WTC11 (cell line): ENCODE data around the gene SMAD6.

Source experiments
- CREB1 ChIP-seq: sonication (generic); formaldehyde crosslinking; IDR thresholded peaks from 2 replicates; pipeline ENCODE4 v1.8.0; 2023; ENCODE audit warnings: mild to moderate bottlenecking, missing genetic modification reagents
- ELF4 ChIP-seq: sonication (generic); formaldehyde crosslinking; IDR thresholded peaks from 2 replicates; pipeline ENCODE4 v1.8.1; 2022; ENCODE audit warnings: low read depth, mild to moderate bottlenecking, moderate library complexity, missing genetic modification reagents
- FOXJ3 ChIP-seq: sonication (generic); formaldehyde crosslinking; IDR thresholded peaks from 2 replicates; pipeline ENCODE4 v1.9.0; 2021; ENCODE audit warnings: missing genetic modification reagents, mild to moderate bottlenecking, borderline replicate concordance
- NFE2L1 ChIP-seq: sonication (generic); formaldehyde crosslinking; IDR thresholded peaks from 2 replicates; pipeline ENCODE4 v1.8.1; 2023; ENCODE audit warnings: missing genetic modification reagents
- NR2C2 ChIP-seq: sonication (generic); formaldehyde crosslinking; IDR thresholded peaks from 2 replicates; pipeline ENCODE4 v1.8.0; 2022; ENCODE audit warnings: mild to moderate bottlenecking, missing genetic modification reagents
- TF ChIP-seq, protein P1 (sequence below): fragments of 200-600 bp; IDR thresholded peaks from 2 replicates; pipeline ENCODE4 v1.8.0; 2022; ENCODE audit warnings: antibody characterized with exemption
- TF ChIP-seq, protein P2 (sequence below): sonication (generic); formaldehyde crosslinking; IDR thresholded peaks from 2 replicates; pipeline ENCODE4 v1.8.1; 2022; ENCODE audit warnings: mild to moderate bottlenecking, moderate library complexity, missing genetic modification reagents

DNA sequence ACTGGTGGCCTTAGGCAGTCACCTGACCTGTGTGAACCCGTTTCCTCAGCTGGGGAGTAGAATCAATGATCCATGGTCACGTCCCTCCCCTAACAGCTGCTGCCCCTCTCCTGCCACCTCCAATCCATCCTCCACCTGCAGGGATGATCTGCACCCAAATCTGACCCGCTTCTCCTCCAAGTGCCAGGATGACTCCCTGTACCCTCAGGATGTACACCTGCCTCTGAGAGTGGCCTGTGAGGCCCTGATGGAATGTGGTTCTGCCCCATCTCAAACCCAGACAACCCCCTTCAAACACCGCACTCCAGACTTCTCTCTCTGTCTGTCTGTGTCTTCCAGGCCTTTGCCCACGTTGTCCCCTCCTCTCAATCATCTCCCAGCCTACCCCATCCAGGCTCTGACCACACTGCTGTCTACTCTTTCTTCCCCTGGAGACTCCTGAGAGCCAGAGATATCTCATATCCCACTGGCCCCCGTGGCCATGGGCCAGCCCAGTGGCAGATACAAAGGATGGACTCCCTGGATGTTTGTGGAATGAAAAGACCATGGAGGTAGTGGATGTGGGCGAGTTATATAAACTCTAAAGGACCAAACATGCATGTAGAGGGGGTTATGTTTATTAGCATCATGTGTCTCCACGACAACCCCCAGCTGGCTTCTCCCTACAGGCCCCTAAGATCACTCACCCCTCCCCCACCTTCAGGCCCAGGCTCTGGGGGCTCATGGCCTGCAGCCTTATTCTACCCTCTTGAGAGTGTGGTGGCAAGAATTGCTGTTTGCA lies 84.9 kb downstream of the SMAD6 start:
- TF ChIP-seq, protein P1, sequence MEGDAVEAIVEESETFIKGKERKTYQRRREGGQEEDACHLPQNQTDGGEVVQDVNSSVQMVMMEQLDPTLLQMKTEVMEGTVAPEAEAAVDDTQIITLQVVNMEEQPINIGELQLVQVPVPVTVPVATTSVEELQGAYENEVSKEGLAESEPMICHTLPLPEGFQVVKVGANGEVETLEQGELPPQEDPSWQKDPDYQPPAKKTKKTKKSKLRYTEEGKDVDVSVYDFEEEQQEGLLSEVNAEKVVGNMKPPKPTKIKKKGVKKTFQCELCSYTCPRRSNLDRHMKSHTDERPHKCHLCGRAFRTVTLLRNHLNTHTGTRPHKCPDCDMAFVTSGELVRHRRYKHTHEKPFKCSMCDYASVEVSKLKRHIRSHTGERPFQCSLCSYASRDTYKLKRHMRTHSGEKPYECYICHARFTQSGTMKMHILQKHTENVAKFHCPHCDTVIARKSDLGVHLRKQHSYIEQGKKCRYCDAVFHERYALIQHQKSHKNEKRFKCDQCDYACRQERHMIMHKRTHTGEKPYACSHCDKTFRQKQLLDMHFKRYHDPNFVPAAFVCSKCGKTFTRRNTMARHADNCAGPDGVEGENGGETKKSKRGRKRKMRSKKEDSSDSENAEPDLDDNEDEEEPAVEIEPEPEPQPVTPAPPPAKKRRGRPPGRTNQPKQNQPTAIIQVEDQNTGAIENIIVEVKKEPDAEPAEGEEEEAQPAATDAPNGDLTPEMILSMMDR, result no peak
- TF ChIP-seq NFE2L1, result no peak
- TF ChIP-seq FOXJ3 (CRISPR knock-in tag), result no peak
- TF ChIP-seq NR2C2 (CRISPR knock-in tag), result no peak
- TF ChIP-seq, protein P2, sequence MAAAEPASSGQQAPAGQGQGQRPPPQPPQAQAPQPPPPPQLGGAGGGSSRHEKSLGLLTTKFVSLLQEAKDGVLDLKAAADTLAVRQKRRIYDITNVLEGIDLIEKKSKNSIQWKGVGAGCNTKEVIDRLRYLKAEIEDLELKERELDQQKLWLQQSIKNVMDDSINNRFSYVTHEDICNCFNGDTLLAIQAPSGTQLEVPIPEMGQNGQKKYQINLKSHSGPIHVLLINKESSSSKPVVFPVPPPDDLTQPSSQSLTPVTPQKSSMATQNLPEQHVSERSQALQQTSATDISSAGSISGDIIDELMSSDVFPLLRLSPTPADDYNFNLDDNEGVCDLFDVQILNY (CRISPR knock-in tag), result no peak
- TF ChIP-seq CREB1, result no peak
- TF ChIP-seq ELF4, result no peak
